Gastroesophageal sphincter (tissue), 4 donors: ENCODE data around the gene RIPOR3. TPM values are rescaled to one million over a fixed set of nuclear protein-coding genes. Genes with fewer than 3 reads are reported as not detected.

ENCODE experiments used
- ATAC-seq: fragments of 150-250 bp; one replicate; pipeline ENCODE4 v1.9.1; 2016; ENCODE audit warnings: mild to moderate bottlenecking, moderate library complexity
- H3K27ac ChIP-seq, 4 donors: fragments of 200-600 bp; sonication (generic) in 3 of 4; 1 replicate in 3 of 4; 2 replicates in 1 of 4; pipeline ENCODE4 v1.5.1; 2016 to 2019
- H3K27me3 ChIP-seq: fragments of 200-600 bp; sonication (generic); one replicate; pipeline ENCODE4 v1.5.1; 2019
- H3K36me3 ChIP-seq, 2 donors: fragments of 200-600 bp; sonication (generic); one replicate each; pipeline ENCODE4 v1.5.1; 2019; ENCODE audit warnings: control low read depth in 1 of 2
- H3K4me1 ChIP-seq, 3 donors: fragments of 200-600 bp; sonication (generic); 1 replicate in 2 of 3; 2 replicates in 1 of 3; pipeline ENCODE4 v1.5.1; 2016 to 2019; ENCODE audit warnings: control low read depth in 2 of 3
- H3K4me3 ChIP-seq, 2 donors: fragments of 200-600 bp; sonication (generic); one replicate each; pipeline ENCODE4 v1.5.1; 2019; ENCODE audit warnings: mild to moderate bottlenecking in 1 of 2, moderate library complexity in 1 of 2
- H3K9me3 ChIP-seq, 3 donors: fragments of 200-600 bp; sonication (generic); one replicate each; pipeline ENCODE4 v1.5.1; 2017 to 2019; ENCODE audit warnings: control low read depth in 2 of 3
- CTCF ChIP-seq, 4 experiments: fragments of 200-600 bp in 2 of 4; fragments of 450-650 bp in 2 of 4; sonication (generic) in 1 of 4; IDR thresholded peaks; one replicate each; pipeline ENCODE4 v1.5.1; 2017 to 2019; ENCODE audit warnings: antibody characterized with exemption in 4 of 4, mild to moderate bottlenecking in 2 of 4, moderate library complexity in 2 of 4
- EP300 ChIP-seq: sonication (generic); formaldehyde crosslinking; IDR thresholded peaks from one replicate; pipeline ENCODE4 v1.6.1; 2017; ENCODE audit warnings: antibody characterized with exemption, mild to moderate bottlenecking
- POLR2A ChIP-seq, 2 donors: fragments of 450-650 bp; IDR thresholded peaks; one replicate each; pipeline ENCODE4 v1.6.1; 2017; ENCODE audit warnings: antibody characterized with exemption in 2 of 2, mild to moderate bottlenecking in 2 of 2, moderate library complexity in 1 of 2
- POLR2AphosphoS5 ChIP-seq: sonication (generic); formaldehyde crosslinking; IDR thresholded peaks from one replicate; pipeline ENCODE4 v1.6.1; 2017; ENCODE audit warnings: antibody characterized with exemption
- WGBS, 2 donors: methylation state at CpG; one replicate each; pipeline ENCODE4 v1.1.5; 2018; ENCODE audit warnings: low coverage in 1 of 2; 5-methylcytosine and 5-hydroxymethylcytosine counted together
- small RNA-seq, 4 donors: library from RNA; depleted of rRNA; stranded (forward); fragments of <200 nt; gene quantifications; one replicate each; pipeline ENCODE3, GENCODE V24; 2016
- total RNA-seq, 4 donors: library from RNA; depleted of rRNA; stranded (reverse); fragments of >200 nt; gene quantifications; one replicate each; pipeline ENCODE4 v1.1.0, GENCODE V29; 2016

RIPOR3 gene
- total RNA-seq, 4 donors from 2014 or later: 8.2 to 24.1 (median 12.9) TPM

GRCh38 chr20:50537546-50538201 lies 153.7 kb downstream of the RIPOR3 start:
- Histone ChIP-seq H3K27ac (peak overlapping the region in 3 of 4 donors; percentile 5 to 53 (median 35)), H3K4me1 (peaks cover 3 to 99% (median 20%) of the 10 kb centered on the region in 3 donors), H3K36me3 (no peaks in the 10 kb centered on the region), H3K27me3 (no peaks in the 10 kb centered on the region), H3K9me3 (no peaks in the 10 kb centered on the region), H3K4me3 (no peak overlapping the region)
- 59 to 78% methylated on average over 5 to 7 of the region's 7 CpGs for WGBS, 2 donors
- ATAC-seq: no peak
- TF ChIP-seq POLR2A (IDR thresholded peaks at IDR 0.05): no peak
- no peak for TF ChIP-seq EP300
- no peak for TF ChIP-seq POLR2AphosphoS5
- no peak for TF ChIP-seq CTCF (IDR thresholded peaks at IDR 0.05)

- WGBS, 2 donors: 62 to 84% methylated on average over 4 of the region's 4 CpGs
- no peak for ATAC-seq
- Histone ChIP-seq H3K27me3 (no peaks in the 10 kb centered on the region), H3K27ac (no peak overlapping the region), H3K9me3 (no peaks in the 10 kb centered on the region), H3K4me3 (no peak overlapping the region), H3K36me3 (no peaks in the 10 kb centered on the region), H3K4me1 (peaks cover 0 to 100% (median 15%) of the 10 kb centered on the region in 3 donors)
- TF ChIP-seq EP300 (no peak), POLR2AphosphoS5 (no peak), CTCF (IDR thresholded peaks at IDR 0.05) (no peak), POLR2A (IDR thresholded peaks at IDR 0.05) (no peak)
Measured at GRCh38 chr20:50536333-50536732, 155.0 kb downstream of the RIPOR3 start.

Small RNA genes within 50 kb of the gene (small RNA-seq; reads per million reads assigned to genes)
- gene MIR1302-5 (0 reads per million in 4 donors), gene MIR645 (0 reads per million in 4 donors), gene RF00019 (0 reads per million in 4 donors)

Other genes with a start within 250 kb of the RIPOR3 start
- 10 to 100 TPM; 27.6 to 43.6 (median 38.4) TPM for gene PTPN1, start 181.2 kb downstream of the RIPOR3 start, total RNA-seq
- 1 to 10 TPM; 2.4 to 3.8 (median 2.8) TPM for gene PARD6B, start 40.0 kb upstream of the RIPOR3 start, total RNA-seq
- 10 to 100 TPM in 1 of 4 donors, 1 to 10 TPM in 3; 4.4 to 18.7 (median 4.7) TPM for gene BCAS4, start 103.5 kb upstream of the RIPOR3 start, total RNA-seq
- gene ADNP, start 239.9 kb upstream of the RIPOR3 start, total RNA-seq: 10 to 100 TPM; 51.4 to 67.2 (median 55.4) TPM